Smooth muscle cell (in vitro differentiated cells): ENCODE measurements around the gene CCDC178. TPM values are rescaled to one million over a fixed set of nuclear protein-coding genes. Genes with fewer than 3 reads are reported as not detected.

Source experiments
- DNase-seq: peaks from one replicate; lab custom pipeline; 2025; ENCODE audit not compliant: unreplicated experiment; lab: John Stamatoyannopoulos, UW
- H2AFZ ChIP-seq: fragments of 200-600 bp; sonication (generic); 2 replicates; pipeline ENCODE4 v1.6.0; 2016; ENCODE audit warnings: antibody characterized with exemption, low read depth, mild to moderate bottlenecking
- H3F3A ChIP-seq: fragments of 200-600 bp; sonication (generic); 2 replicates; pipeline ENCODE4 v1.6.0; 2017; ENCODE audit warnings: antibody characterized with exemption, low read depth
- H3K27ac ChIP-seq: fragments of 200-600 bp; sonication (generic); 2 replicates; pipeline ENCODE4 v1.5.1; 2016; ENCODE audit warnings: low read depth, mild to moderate bottlenecking
- H3K27me3 ChIP-seq: fragments of 200-600 bp; sonication (generic); 2 replicates; pipeline ENCODE4 v1.6.1; 2016; ENCODE audit warnings: low read depth, mild to moderate bottlenecking
- H3K36me3 ChIP-seq: fragments of 200-600 bp; sonication (generic); 2 replicates; pipeline ENCODE4 v1.5.1; 2016; ENCODE audit warnings: low read depth
- H3K4me1 ChIP-seq: fragments of 200-600 bp; sonication (generic); 2 replicates; pipeline ENCODE4 v1.5.1; 2016; ENCODE audit warnings: low read depth
- H3K4me2 ChIP-seq: fragments of 200-600 bp; sonication (generic); 2 replicates; pipeline ENCODE4 v1.6.0; 2016; ENCODE audit warnings: mild to moderate bottlenecking
- H3K4me3 ChIP-seq: fragments of 200-600 bp; sonication (generic); 2 replicates; pipeline ENCODE4 v1.5.1; 2016; ENCODE audit warnings: mild to moderate bottlenecking
- H3K79me2 ChIP-seq: fragments of 200-600 bp; sonication (generic); 2 replicates; pipeline ENCODE4 v1.6.0; 2016; ENCODE audit warnings: low read depth, mild to moderate bottlenecking
- H3K9ac ChIP-seq: fragments of 200-600 bp; sonication (generic); 2 replicates; pipeline ENCODE4 v1.6.0; 2016; ENCODE audit warnings: low read depth
- H3K9me3 ChIP-seq: fragments of 200-600 bp; sonication (generic); replicated peaks from 2 replicates; pipeline ENCODE4 v1.5.1; 2016; ENCODE audit warnings: low read depth
- H4K20me1 ChIP-seq: fragments of 200-600 bp; sonication (generic); 2 replicates; pipeline ENCODE4 v1.6.0; 2016; ENCODE audit warnings: low read depth
- CTCF ChIP-seq: fragments of 200-600 bp; sonication (generic); IDR thresholded peaks from 2 replicates; pipeline ENCODE4 v1.5.1; 2017; ENCODE audit warnings: borderline replicate concordance, mild to moderate bottlenecking, antibody characterized with exemption; ENCODE audit not compliant: insufficient read depth, poor library complexity, severe bottlenecking
- WGBS: methylation state at CpG from one replicate; pipeline ENCODE4 v1.1.7; 2016; ENCODE audit warnings: low lambda C conversion rate; 5-methylcytosine and 5-hydroxymethylcytosine counted together
- polyA plus RNA-seq: library from polyadenylated mRNA; unstranded; fragments of >200 nt; fragmentation: Nextera tagmentation; extraction: Ambion mirVana; gene quantifications from 2 replicates; pipeline ENCODE4 v1.2.1, GENCODE V29; 2016
- total RNA-seq: library from RNA; depleted of rRNA; stranded (reverse); fragments of >200 nt; gene quantifications from 2 replicates; pipeline ENCODE4 v1.2.3, GENCODE V29; 2014

Gene CCDC178
- total and polyA plus RNA-seq, 2 experiments from 2014 or later = not detected

DNA sequence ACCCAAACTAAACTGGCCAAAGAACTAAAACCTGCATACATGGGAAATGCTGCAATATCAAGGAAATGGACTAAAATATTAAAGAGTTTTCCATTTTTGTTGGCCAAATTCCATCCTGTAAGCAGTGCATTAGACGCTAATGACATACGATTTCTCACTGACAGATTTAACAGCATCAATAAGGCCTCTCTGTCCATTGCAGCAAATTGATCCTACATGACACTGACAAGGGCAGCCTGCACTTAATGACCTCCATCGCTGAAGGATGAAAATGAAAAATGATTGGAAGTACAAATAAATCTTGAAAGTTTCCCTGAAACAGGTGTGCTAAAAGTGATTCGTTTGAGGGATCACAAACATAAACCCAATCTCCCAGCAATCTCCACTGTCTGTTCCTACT, 350.1 kb downstream of the CCDC178 start:
- no peak overlapping the region for H3K9ac ChIP-seq
- H3K4me3 ChIP-seq = no peak overlapping the region
- H3K4me1 ChIP-seq = no peaks in the 10 kb centered on the region
- no peak overlapping the region for H2AFZ ChIP-seq
- no peaks in the 10 kb centered on the region for H4K20me1 ChIP-seq
- no peak overlapping the region for H3K4me2 ChIP-seq
- H3K9me3 ChIP-seq = no peaks in the 10 kb centered on the region
- H3K79me2 ChIP-seq = no peaks in the 10 kb centered on the region
- no peaks in the 10 kb centered on the region for H3K27me3 ChIP-seq
- no peak for TF ChIP-seq CTCF
- no peaks in the 10 kb centered on the region for H3F3A ChIP-seq
- H3K27ac ChIP-seq = no peak overlapping the region
- no peak for DNase-seq
- H3K36me3 ChIP-seq = no peaks in the 10 kb centered on the region
- WGBS = 81% methylated on average over 4 of the region's 4 CpGs

- H3K4me2 ChIP-seq = no peak overlapping the region
- H3K27me3 ChIP-seq = no peaks in the 10 kb centered on the region
- H3K36me3 ChIP-seq = no peaks in the 10 kb centered on the region
- H3K4me1 ChIP-seq = no peaks in the 10 kb centered on the region
- 68% methylated on average over 2 of the region's 2 CpGs for WGBS
- TF ChIP-seq CTCF = no peak
- no peak overlapping the region for H3K27ac ChIP-seq
- H3K9me3 ChIP-seq = no peaks in the 10 kb centered on the region
- H3F3A ChIP-seq = no peaks in the 10 kb centered on the region
- no peak overlapping the region for H3K9ac ChIP-seq
- no peaks in the 10 kb centered on the region for H4K20me1 ChIP-seq
- no peak overlapping the region for H3K4me3 ChIP-seq
- DNase-seq = no peak
- H3K79me2 ChIP-seq = no peaks in the 10 kb centered on the region
- no peak overlapping the region for H2AFZ ChIP-seq
These were observed 363.9 kb downstream of the CCDC178 start for GRCh38 chr18:33076601-33077000.

DNA sequence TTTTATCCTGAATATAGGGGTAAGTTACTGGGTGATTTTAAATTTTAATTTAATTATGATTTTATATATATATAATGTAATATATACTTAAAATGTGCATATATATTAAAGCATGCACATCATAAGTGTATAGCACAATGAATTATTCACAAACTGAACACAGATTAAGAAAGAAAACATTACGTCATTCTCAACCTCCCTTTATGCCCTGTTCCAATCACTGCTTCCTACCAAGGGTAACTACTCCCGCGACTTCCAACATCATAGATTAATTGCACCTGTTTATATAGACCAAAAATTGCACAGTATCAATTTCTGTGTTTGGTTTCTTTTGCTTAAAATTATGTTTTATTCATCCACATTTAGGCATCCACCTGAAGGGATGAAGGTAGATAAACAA, 366.4 kb downstream of the CCDC178 start:
- no peak for DNase-seq
- Histone ChIP-seq H3K9me3 (no peaks in the 10 kb centered on the region), H2AFZ (no peak overlapping the region), H3K4me3 (no peak overlapping the region), H3F3A (no peaks in the 10 kb centered on the region), H3K4me1 (no peaks in the 10 kb centered on the region), H3K27ac (no peak overlapping the region), H3K9ac (no peak overlapping the region), H3K27me3 (no peaks in the 10 kb centered on the region), H3K79me2 (no peaks in the 10 kb centered on the region), H3K36me3 (no peaks in the 10 kb centered on the region), H4K20me1 (no peaks in the 10 kb centered on the region), H3K4me2 (no peak overlapping the region)
- no peak for TF ChIP-seq CTCF
- 93% methylated on average over 3 of the region's 3 CpGs for WGBS

- WGBS = 86% methylated on average over 6 of the region's 6 CpGs
- Histone ChIP-seq H3K79me2 (no peaks in the 10 kb centered on the region), H3K4me1 (no peaks in the 10 kb centered on the region), H3K27ac (no peak overlapping the region), H3K4me3 (no peak overlapping the region), H3F3A (no peaks in the 10 kb centered on the region), H3K4me2 (no peak overlapping the region), H3K27me3 (no peaks in the 10 kb centered on the region), H3K36me3 (no peaks in the 10 kb centered on the region), H4K20me1 (no peaks in the 10 kb centered on the region), H3K9ac (no peak overlapping the region), H3K9me3 (no peaks in the 10 kb centered on the region), H2AFZ (no peak overlapping the region)
- TF ChIP-seq CTCF = no peak
- DNase-seq = no peak
These were observed 377.6 kb downstream of the CCDC178 start for GRCh38 chr18:33062834-33063364.
